D721Med (cell line): ENCODE measurements around the gene URB2.
"Not testable (repeated sequence)": the region's sequence is repeated elsewhere in the genome, so short reads cannot be mapped to it uniquely, and the experiment has no call there.

Source experiments
- DNase-seq: peaks from one replicate; pipeline ENCODE4 v3.0.0; 2011; ENCODE audit warnings: low spot score; ENCODE audit not compliant: insufficient read length
- FAIRE-seq: peaks from 2 replicates; lab custom pipeline; 2011; peaks lifted over from hg19 to GRCh38; lab: Jason Lieb, UNC
- CTCF ChIP-seq: IDR thresholded peaks from 2 replicates; pipeline ENCODE4 v1.5.1; 2012; ENCODE audit warnings: mild to moderate bottlenecking, control low read depth; ENCODE audit not compliant: insufficient read depth; ENCODE audit errors: missing control alignments

The URB2 gene

GRCh38 chr1:229617351-229618100, 8.5 kb upstream of the URB2 start:
- FAIRE-seq (no peak), DNase-seq (no peak)
- no peak for TF ChIP-seq CTCF

- DNase-seq (no peak), FAIRE-seq (no peak)
- no peak for TF ChIP-seq CTCF
Measured at GRCh38 chr1:229619002-229619401, 7.0 kb upstream of the URB2 start.

GRCh38 chr1:229619614-229620013, 6.4 kb upstream of the URB2 start:
- FAIRE-seq = no peak
- DNase-seq = no peak
- no peak for TF ChIP-seq CTCF

- FAIRE-seq (no peak), DNase-seq (no peak)
- TF ChIP-seq CTCF = no peak
Measured at GRCh38 chr1:229620876-229621275, 5.2 kb upstream of the URB2 start.

GRCh38 chr1:229621663-229622062, 4.4 kb upstream of the URB2 start:
- no peak for TF ChIP-seq CTCF
- no peak for FAIRE-seq
- DNase-seq = no peak

GRCh38 chr1:229622641-229623120, 3.4 kb upstream of the URB2 start:
- not testable (repeated sequence) for DNase-seq

GRCh38 chr1:229623225-229623624, 2.8 kb upstream of the URB2 start:
- FAIRE-seq = no peak
- no peak for DNase-seq
- TF ChIP-seq CTCF = no peak

More at GRCh38 chr1:229622641-229623120, 3.4 kb upstream of the URB2 start:
- FAIRE-seq = not testable (repeated sequence)
